Vagina (tissue), 2 donors: Measurements from ENCODE around the gene BLVRB. TPM values are rescaled to one million over a fixed set of nuclear protein-coding genes. Genes with fewer than 3 reads are reported as not detected.

Experiments used
- DNase-seq, 2 donors: peaks; one replicate each; pipeline ENCODE4 v3.0.0-alpha.2; 2017; ENCODE audit errors: extremely low spot score in 2 of 2
- H3K27ac ChIP-seq: fragments of 200-600 bp; sonication (generic); one replicate; pipeline ENCODE4 v1.5.1; 2019
- H3K27me3 ChIP-seq: fragments of 200-600 bp; sonication (generic); one replicate; pipeline ENCODE4 v1.5.1; 2019
- H3K36me3 ChIP-seq, 2 donors: fragments of 200-600 bp; sonication (generic); one replicate each; pipeline ENCODE4 v1.5.1; 2017 to 2019
- H3K4me1 ChIP-seq: fragments of 200-600 bp; sonication (generic); one replicate; pipeline ENCODE4 v1.5.1; 2019
- H3K4me3 ChIP-seq, 2 donors: fragments of 200-600 bp; sonication (generic); 1 replicate in 1 of 2; 2 replicates in 1 of 2; pipeline ENCODE4 v1.5.1; 2016 to 2019
- H3K9me3 ChIP-seq: fragments of 200-600 bp; sonication (generic); one replicate; pipeline ENCODE4 v1.5.1; 2019
- POLR2A ChIP-seq, 2 donors: fragments of 450-650 bp; IDR thresholded peaks; one replicate each; pipeline ENCODE4 v1.6.1; 2017; ENCODE audit warnings: antibody characterized with exemption in 2 of 2, mild to moderate bottlenecking in 2 of 2, moderate library complexity in 2 of 2
- POLR2AphosphoS5 ChIP-seq, 2 donors: sonication (generic); formaldehyde crosslinking; IDR thresholded peaks; one replicate each; pipeline ENCODE4 v1.9.0; 2017; ENCODE audit warnings: antibody characterized with exemption in 2 of 2, mild to moderate bottlenecking in 2 of 2, low read depth in 1 of 2; ENCODE audit not compliant: insufficient read depth in 1 of 2
- intact Hi-C: fragments of 100-400 bp; cut with DNase I; formaldehyde crosslinking; loops from one replicate; pipeline ENCODE4 v1.15.1; 2023
- small RNA-seq: library from RNA; depleted of rRNA; stranded (forward); fragments of <200 nt; gene quantifications from one replicate; pipeline ENCODE3, GENCODE V24; 2016
- total RNA-seq: library from RNA; depleted of rRNA; stranded (reverse); fragments of >200 nt; gene quantifications from one replicate; pipeline ENCODE4 v1.2.3, GENCODE V29; 2016
- TF ChIP-seq, protein P1 (sequence below), 3 experiments: fragments of 450-650 bp in 2 of 3; fragments of 200-600 bp in 1 of 3; sonication (generic) in 1 of 3; IDR thresholded peaks; one replicate each; pipeline ENCODE4 v1.5.1; 2017 to 2019; ENCODE audit warnings: antibody characterized with exemption in 3 of 3, mild to moderate bottlenecking in 2 of 3, moderate library complexity in 2 of 3

The BLVRB gene
- total RNA-seq, 1 donor from 2014 or later: 357 TPM

DNA sequence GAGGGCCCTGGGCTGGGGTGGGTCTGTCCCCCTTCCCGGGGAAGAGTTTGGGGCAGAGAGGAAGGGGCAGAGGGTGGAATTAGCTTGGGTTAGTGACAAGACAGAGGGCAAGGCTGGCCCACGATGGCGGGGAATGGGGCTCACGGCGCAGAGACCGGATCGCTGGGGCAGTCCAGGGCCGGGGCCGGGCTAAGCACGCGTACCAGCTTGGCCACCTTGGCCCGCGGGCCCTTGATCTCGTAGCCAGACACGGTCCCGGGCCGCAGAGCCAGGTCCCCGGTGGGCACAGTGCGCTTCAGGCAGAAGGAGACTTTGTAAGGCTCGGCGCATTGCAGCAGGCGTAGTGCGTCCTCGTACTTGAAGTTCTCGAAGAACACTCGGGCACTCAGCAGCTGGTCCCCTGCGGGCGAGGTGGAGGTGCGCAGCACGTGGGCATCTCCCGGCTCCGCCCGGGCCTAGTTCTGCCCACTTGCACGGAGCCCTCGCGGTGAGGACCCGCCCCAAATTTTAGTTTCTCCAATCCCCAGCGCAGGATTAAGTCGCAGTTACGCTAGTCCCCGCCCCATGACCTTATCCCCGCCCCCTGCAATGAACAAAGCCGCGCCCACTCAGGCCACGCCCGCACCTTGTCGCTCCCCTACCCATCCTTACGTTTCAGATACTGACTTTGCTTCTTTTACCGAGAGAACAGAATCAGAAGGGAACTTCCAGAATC is 67.0 kb downstream of the BLVRB start:
- no peak for DNase-seq
- TF ChIP-seq, protein P1, sequence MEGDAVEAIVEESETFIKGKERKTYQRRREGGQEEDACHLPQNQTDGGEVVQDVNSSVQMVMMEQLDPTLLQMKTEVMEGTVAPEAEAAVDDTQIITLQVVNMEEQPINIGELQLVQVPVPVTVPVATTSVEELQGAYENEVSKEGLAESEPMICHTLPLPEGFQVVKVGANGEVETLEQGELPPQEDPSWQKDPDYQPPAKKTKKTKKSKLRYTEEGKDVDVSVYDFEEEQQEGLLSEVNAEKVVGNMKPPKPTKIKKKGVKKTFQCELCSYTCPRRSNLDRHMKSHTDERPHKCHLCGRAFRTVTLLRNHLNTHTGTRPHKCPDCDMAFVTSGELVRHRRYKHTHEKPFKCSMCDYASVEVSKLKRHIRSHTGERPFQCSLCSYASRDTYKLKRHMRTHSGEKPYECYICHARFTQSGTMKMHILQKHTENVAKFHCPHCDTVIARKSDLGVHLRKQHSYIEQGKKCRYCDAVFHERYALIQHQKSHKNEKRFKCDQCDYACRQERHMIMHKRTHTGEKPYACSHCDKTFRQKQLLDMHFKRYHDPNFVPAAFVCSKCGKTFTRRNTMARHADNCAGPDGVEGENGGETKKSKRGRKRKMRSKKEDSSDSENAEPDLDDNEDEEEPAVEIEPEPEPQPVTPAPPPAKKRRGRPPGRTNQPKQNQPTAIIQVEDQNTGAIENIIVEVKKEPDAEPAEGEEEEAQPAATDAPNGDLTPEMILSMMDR (IDR thresholded peaks at IDR 0.05): no peak
- TF ChIP-seq POLR2A (IDR thresholded peaks at IDR 0.05) (no peak), POLR2AphosphoS5 (IDR thresholded peaks at IDR 0.05; ENCODE audit: insufficient read depth in 1 of 2, low read depth in 1 of 2) (no peak)
- Histone ChIP-seq H3K4me1 (peaks cover 22% of the 10 kb centered on the region), H3K27ac (no peak overlapping the region), H3K4me3 (no peak overlapping the region), H3K36me3 (no peaks in the 10 kb centered on the region), H3K9me3 (no peaks in the 10 kb centered on the region), H3K27me3 (no peaks in the 10 kb centered on the region)
- intact Hi-C loops: no loop called here

Small RNAs within 50 kb of the gene (small RNA-seq; reads per million reads assigned to genes)
- not detected for gene RF00017

Other genes starting within 250 kb of the BLVRB start
- not detected for gene TTC9B, start 247.4 kb downstream of the BLVRB start, total RNA-seq
- not detected for gene CCNP, start 239.1 kb downstream of the BLVRB start, total RNA-seq
- 105 TPM for gene AKT2, start 180.4 kb downstream of the BLVRB start, total RNA-seq
- 17.4 TPM for gene C19orf47, start 117.3 kb downstream of the BLVRB start, total RNA-seq
- 177 TPM for gene PLD3, start 117.0 kb downstream of the BLVRB start, total RNA-seq
- 0.74 TPM for gene HIPK4, start 75.6 kb downstream of the BLVRB start, total RNA-seq
- gene PRX, start 52.4 kb downstream of the BLVRB start, total RNA-seq: 3.2 TPM
- 14.2 TPM for gene SERTAD1, start 39.8 kb downstream of the BLVRB start, total RNA-seq
- gene SERTAD3, start 21.4 kb downstream of the BLVRB start, total RNA-seq: 42.0 TPM
- gene SPTBN4, start 1.3 kb upstream of the BLVRB start, total RNA-seq: 1.7 TPM
- gene SHKBP1, start 111.1 kb upstream of the BLVRB start, total RNA-seq: 51.6 TPM
- 983 TPM for gene LTBP4, start 135.6 kb upstream of the BLVRB start, total RNA-seq
- 66.0 TPM for gene NUMBL, start 224.9 kb upstream of the BLVRB start, total RNA-seq